Measurements from ENCODE around the gene PBX1.

DNA sequence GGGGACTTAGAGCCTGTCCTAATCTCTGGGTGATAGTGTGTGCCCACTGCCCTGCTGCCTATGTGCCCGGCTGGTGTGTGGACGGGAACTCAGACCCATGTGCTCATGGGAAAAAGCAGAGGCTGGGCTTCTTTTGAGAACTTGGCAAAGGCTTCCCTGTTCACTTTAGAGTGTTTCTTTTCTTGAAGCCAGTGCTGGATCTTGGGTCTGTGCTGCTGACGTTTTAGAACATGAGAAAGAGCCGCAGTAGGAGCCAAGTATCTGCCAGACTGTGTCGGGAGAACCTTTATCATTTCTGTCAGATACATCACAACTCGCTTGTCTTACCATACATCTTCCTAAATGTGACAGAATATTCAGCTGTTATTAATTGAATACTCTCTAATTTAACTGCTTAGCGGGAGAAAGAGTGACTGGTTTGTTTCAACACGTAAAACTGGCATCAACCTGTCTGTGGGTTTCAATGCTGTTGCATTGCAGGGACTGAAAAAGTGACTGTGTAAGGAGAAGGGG lies 195.2 kb downstream of the PBX1 start:
- TF ChIP-seq, protein P1, sequence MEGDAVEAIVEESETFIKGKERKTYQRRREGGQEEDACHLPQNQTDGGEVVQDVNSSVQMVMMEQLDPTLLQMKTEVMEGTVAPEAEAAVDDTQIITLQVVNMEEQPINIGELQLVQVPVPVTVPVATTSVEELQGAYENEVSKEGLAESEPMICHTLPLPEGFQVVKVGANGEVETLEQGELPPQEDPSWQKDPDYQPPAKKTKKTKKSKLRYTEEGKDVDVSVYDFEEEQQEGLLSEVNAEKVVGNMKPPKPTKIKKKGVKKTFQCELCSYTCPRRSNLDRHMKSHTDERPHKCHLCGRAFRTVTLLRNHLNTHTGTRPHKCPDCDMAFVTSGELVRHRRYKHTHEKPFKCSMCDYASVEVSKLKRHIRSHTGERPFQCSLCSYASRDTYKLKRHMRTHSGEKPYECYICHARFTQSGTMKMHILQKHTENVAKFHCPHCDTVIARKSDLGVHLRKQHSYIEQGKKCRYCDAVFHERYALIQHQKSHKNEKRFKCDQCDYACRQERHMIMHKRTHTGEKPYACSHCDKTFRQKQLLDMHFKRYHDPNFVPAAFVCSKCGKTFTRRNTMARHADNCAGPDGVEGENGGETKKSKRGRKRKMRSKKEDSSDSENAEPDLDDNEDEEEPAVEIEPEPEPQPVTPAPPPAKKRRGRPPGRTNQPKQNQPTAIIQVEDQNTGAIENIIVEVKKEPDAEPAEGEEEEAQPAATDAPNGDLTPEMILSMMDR (IDR thresholded peaks at IDR 0.05), result no peak
- TF ChIP-seq POLR2A (IDR thresholded peaks at IDR 0.05), result no peak
- TF ChIP-seq POLR2AphosphoS5 (IDR thresholded peaks at IDR 0.05), result no peak
- TF ChIP-seq EP300 (IDR thresholded peaks at IDR 0.05), result no peak
